Sigmoid colon (tissue), 4 donors: ENCODE measurements around the gene CASQ2.

Source experiments
- CTCF ChIP-seq, 4 experiments: fragments of 450-650 bp in 3 of 4; fragments of 200-600 bp in 1 of 4; IDR thresholded peaks; one replicate each; pipeline ENCODE4 v1.5.1; 2016 to 2019; ENCODE audit warnings: antibody characterized with exemption in 4 of 4, mild to moderate bottlenecking in 3 of 4, moderate library complexity in 2 of 4
- POLR2A ChIP-seq, 2 donors: fragments of 450-650 bp; IDR thresholded peaks; one replicate each; pipeline ENCODE4 v1.6.1; 2016; ENCODE audit warnings: antibody characterized with exemption in 2 of 2, mild to moderate bottlenecking in 2 of 2, moderate library complexity in 2 of 2
- POLR2AphosphoS5 ChIP-seq, 4 donors: sonication (generic); formaldehyde crosslinking; IDR thresholded peaks; one replicate each; pipeline ENCODE4 v1.6.1; 2017; ENCODE audit warnings: antibody characterized with exemption in 4 of 4

GRCh38 chr1:115744646-115745275, 23.8 kb downstream of the CASQ2 start:
- TF ChIP-seq CTCF (IDR thresholded peaks at IDR 0.05): no peak
- no peak for TF ChIP-seq POLR2A (IDR thresholded peaks at IDR 0.05)
- TF ChIP-seq POLR2AphosphoS5 (IDR thresholded peaks at IDR 0.05): no peak
